NCI-H446 treated with DMSO at 0.1 percent for 48 hours (cell line): Measurements from ENCODE around the gene FBLN1.
A peak's percentile ranks its signal among the peaks of the same experiment; 100 is the strongest.
"Not testable (repeated sequence)": the region's sequence is repeated elsewhere in the genome, so short reads cannot be mapped to it uniquely, and the experiment has no call there.

Source experiments
- DNase-seq: peaks from one replicate; lab custom pipeline; 2025; lab: John Stamatoyannopoulos, UW

FBLN1 gene

GRCh38 chr22:45502215-45503049 is at the start of gene FBLN1:
Gene FBLN1 (plus strand): TSS chr22:45502883. CDS start chr22:45502986, 103 bp downstream.
- no peak for DNase-seq

GRCh38 chr22:45453764-45454163 is 48.9 kb upstream of the FBLN1 start:
- DNase-seq: no peak

- no peak for DNase-seq
These were observed 48.4 kb upstream of the FBLN1 start for GRCh38 chr22:45454275-45454674.

- no peak for DNase-seq
These were observed 47.5 kb upstream of the FBLN1 start for GRCh38 chr22:45455212-45455611.

- no peak for DNase-seq
These were observed 47.1 kb upstream of the FBLN1 start for GRCh38 chr22:45455621-45456020.

- no peak for DNase-seq
These were observed 45.9 kb upstream of the FBLN1 start for GRCh38 chr22:45456811-45457210.

- no peak for DNase-seq
These were observed 44.2 kb upstream of the FBLN1 start for GRCh38 chr22:45458532-45458931.

GRCh38 chr22:45459235-45459634 is 43.4 kb upstream of the FBLN1 start:
- DNase-seq: no peak

GRCh38 chr22:45460288-45461109 is 42.2 kb upstream of the FBLN1 start:
- no peak for DNase-seq

GRCh38 chr22:45462034-45462655 is 40.5 kb upstream of the FBLN1 start:
- no peak for DNase-seq

GRCh38 chr22:45463691-45464090 is 39.0 kb upstream of the FBLN1 start:
- DNase-seq: not testable (repeated sequence)

GRCh38 chr22:45465633-45466032 is 37.0 kb upstream of the FBLN1 start:
- no peak for DNase-seq

GRCh38 chr22:45468872-45469271 is 33.8 kb upstream of the FBLN1 start:
- DNase-seq: no peak

GRCh38 chr22:45469281-45470073 is 33.2 kb upstream of the FBLN1 start:
- DNase-seq: peak; percentile 45

- DNase-seq: no peak
These were observed 31.8 kb upstream of the FBLN1 start for GRCh38 chr22:45470871-45471270.

GRCh38 chr22:45472426-45472825 is 30.3 kb upstream of the FBLN1 start:
- no peak for DNase-seq

GRCh38 chr22:45473626-45474237 is 29.0 kb upstream of the FBLN1 start:
- no peak for DNase-seq

- no peak for DNase-seq
These were observed 27.5 kb upstream of the FBLN1 start for GRCh38 chr22:45475063-45475747.

- no peak for DNase-seq
These were observed 26.7 kb upstream of the FBLN1 start for GRCh38 chr22:45475851-45476514.

GRCh38 chr22:45476814-45477213 is 25.9 kb upstream of the FBLN1 start:
- DNase-seq: no peak
